Endometrial microvascular endothelial cells (primary cell): Measurements from ENCODE around the gene SDK1. TPM values are rescaled to one million over a fixed set of nuclear protein-coding genes. Genes with fewer than 3 reads are reported as not detected.

Source experiments
- in situ Hi-C: cut with HindIII; loops from 2 replicates; pipeline ENCODE4 v1.10.0; 2017; ENCODE audit warnings: low sequenced_read_pairs, low pct_unique_long_range_greater_than_20kb; ENCODE audit errors: inconsistent ontology term
- total RNA-seq: library from RNA; depleted of rRNA; stranded (reverse); fragments of >200 nt; gene quantifications from one replicate; pipeline ENCODE4 v1.2.3, GENCODE V29; 2015; ENCODE audit errors: inconsistent ontology term

SDK1 gene
- total RNA-seq, 1 donor from 2014 or later = 1.6 TPM

DNA sequence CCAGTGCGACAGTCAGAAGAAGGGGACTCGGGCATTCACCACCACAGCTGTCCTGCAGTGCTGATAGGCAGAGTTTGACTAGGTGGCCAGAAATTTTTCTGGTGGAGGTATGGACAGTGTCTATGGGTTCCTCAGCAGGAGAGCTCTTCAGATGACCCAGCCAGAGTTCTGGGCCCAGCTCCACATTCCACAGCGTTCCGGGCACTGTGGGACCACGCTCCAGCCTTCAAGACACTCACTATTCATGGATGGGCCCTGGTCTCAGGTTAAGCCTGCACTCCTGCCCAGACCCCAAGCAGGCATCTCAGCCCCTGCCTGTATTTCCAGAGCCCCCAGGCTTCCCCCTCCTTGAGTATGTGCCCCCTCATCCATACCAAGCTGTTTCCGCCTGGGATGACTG lies 884.1 kb downstream of the SDK1 start:
- in situ Hi-C loops = no loop called here

DNA sequence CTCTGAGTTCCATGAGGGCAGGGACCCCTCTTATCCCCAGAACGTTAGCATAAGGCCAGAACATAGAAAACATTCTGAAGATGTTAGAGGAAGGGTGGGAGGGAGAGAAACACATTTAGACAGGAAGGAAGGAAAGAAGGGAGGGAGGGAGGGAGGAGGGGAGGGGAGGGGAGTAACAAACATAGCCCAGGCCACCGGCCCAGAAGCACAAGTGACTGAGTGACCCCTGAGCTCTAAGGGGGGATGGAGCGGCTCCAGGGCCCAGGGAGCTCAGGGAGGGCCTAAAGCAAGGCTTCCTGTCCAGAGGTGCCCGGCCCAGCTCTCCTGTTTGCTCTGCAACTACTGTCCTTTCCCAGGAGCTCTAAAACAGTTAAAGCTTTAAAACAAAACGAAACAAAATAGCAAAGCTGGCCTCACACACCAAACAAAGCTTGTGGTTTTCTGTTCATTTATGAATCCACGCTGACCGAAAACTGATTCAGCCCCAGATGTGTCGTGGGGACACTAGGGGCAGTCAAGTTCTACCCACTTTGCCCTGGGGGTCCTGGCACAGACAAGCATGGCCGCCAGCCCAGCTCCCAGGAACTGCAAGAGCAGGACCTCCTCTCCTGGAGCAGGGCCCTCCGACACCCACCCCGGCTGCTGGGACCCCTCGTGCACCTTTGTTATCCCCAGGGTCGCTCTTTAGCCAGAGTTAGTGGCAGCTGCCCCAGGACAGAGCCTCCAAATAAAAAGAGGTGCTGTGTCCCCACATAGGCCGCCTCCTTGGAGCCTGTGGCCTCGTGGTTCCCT lies 884.9 kb downstream of the SDK1 start:
- in situ Hi-C loops = no loop called here

DNA sequence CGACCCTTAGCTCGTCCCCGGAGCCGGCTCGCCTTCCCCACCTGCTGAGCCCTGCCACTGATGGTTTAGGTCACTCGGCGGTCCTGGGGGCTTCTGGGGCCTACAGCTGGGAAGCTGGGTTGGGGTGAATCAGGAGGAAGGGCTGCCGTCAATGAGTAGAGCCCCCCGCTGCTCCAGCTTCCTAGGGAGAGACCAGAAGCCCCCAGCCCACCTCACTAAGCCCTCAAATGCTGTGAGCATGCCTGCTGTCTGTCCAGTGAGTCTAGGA lies 885.4 kb downstream of the SDK1 start:
- in situ Hi-C loops = no loop called here

DNA sequence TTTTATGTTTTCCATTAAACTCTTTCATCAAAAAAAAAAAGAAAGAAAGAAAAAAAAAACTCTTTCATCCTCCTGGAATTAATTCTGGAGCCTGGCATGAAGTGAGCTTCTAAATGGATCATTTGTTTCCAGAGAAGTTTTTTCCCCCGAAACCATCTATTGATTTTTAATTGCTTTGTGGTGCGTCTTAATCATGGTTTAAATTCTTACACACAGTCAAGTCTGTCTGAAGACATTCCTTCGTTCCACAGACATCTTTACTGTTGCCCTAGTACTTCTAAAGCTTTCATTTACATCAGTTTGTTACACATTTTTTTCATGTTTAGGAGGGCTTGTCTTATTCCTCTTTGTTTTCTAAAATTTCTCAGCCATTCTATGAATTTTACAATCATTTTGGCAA lies 887.6 kb downstream of the SDK1 start:
- in situ Hi-C loops = no loop called here

DNA sequence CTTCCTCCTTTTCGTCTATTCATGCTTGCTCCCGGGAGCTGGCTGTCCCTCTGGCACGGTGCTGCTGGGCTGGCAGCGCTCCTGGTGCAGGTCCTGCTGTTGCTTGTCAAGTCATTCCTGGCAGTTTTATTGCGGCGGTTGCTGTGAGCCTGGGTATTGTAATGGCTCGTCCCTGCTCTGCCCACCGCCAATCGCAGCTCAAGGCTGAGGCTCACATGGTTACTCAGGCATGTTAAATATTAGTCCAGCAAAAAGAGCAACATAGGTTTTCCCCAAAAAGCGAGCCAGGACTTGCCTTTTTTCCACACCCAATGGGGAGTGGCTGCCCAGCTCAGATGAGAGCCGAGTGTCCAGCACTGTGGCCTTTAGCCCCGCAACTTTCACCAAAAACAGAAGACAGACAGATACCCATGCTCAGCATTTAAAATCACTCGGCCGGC lies 888.1 kb downstream of the SDK1 start:
- in situ Hi-C loops = no loop called here

DNA sequence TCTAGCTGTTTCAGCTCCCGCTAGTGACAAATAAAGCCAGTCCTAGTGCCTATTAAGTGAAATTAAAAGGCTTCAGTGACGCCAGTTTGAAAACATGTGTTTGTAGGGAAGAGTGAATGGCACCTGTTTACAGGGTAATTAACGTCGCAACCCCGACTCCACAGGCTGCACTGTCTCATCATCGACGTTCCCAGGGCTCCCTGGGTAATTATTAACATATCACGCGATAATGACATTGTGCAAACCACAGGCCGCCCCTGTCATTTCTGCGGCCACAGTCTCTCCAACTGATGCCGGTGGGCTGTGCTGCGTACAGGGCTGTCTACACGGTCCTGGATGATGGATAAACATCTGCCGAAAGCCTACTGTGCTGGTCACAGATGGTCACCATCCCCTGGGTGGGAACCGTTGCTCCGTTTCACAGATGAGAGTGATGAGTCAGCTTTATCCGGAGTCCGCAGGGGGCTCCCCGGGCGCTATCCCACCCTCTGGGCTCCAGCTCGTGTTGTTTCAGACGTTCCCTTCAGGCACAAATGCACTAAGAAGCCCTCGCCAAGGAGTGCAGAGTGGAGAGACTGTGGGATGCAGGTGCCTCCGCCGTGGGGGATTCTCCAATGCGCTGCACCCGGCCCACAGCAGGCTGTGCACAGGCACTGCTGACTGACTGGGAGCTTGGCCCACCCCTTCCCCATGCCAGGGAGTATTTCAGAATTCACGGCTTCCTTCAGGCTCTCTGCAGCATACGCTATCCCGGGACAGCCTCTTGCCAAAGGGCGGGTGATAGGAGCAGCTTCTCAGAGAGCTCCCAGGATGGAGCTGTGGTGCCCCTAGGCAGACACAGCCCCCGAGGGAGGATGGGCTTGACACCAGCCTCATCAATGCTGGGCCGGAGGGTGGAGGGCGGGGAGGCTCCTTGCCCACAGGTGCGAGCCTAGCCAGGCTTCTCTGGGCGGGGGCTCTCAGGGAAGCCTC lies 889.2 kb downstream of the SDK1 start:
- in situ Hi-C loops = no loop called here

DNA sequence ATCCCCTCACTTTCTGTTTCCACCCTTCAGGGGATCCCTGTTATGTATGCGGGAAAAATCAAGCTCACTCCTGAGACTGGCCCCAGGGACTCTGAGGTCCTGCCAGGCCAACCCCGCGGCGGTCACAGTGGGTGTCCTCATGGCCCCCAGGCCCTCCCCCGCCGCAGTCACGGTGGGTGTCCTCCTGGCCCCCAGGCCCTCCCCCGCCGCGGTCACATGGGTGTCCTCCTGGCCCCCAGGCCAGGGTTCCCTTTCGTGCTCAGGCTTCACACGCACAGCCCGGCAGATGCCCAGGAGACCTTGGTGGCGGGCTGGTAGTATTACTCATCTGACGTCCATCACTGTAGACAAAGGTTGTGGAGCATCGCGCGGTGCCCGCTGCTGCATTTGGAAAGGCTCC lies 890.0 kb downstream of the SDK1 start:
- in situ Hi-C loops = no loop called here

DNA sequence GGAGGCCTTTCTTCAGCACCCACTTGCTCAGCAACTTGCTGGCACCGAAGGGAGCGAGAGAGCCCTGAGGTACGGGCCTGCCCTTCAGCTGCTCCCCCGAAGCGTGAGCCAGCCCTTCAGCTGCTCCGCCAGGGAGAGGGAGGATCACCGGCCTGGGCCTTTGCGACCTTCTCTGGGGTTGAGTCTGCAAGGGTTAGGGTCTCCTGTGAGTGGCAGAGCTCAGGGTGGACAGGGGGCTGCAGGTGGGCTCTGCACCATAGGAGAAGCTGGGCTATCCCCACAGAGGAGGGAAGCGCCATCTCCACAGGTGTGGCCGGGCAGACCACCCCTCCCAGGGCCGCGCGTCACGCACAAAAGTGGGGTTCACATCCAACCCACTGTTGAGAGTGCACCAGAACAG lies 890.5 kb downstream of the SDK1 start:
- in situ Hi-C loops = no loop called here

DNA sequence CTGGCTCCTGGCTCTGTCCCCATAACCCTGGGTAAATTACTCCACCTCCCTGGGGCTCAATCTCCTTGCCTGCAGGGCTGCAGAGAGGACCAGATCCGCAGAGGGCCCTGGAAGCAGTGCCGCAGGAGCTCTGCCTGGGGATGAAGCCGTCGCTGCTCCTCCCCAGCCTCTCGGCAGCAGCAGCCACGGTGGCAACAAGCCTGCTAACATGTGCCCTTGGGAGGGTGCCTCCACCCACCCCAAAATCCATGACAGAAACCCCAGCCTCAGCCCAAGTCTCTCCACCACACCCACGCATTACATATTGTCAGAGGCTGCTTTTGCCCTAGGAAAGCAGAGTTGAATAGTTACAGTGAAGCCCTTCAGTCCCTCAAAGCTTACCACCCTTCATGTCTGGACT lies 894.6 kb downstream of the SDK1 start:
- in situ Hi-C loops = no loop called here

DNA sequence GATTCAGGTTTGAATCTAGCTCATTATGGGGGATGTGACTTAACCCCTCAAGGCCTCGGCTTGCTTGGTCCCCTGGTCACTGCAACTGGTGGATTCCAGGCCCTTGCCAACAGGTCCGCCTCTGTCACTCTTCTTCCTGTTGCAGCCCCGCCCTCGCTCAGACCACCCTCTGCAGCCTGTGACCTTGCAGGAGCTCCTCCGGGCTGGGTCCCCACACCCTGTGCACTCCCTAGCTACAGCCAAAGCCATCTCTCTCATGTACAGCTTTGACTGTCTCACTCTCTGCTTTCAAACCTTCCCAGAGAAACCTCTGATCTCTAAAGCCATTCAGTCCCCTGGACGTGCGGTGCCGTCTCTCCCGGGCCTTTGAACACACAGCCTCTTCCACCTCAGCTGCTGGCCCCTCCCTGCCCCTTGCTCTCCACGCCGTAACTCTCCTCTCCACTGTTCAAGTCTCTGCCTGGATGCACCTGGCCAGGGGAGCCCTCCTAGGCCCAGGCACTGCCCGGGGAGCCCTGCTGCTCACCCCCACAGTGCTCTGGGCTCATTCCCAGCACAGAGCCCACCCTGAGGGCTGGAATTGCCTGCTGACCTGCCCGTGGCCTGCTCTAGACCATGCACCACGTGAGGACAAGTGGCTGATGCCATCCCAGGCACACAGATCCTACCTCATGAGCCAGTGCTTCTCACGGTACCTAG lies 895.2 kb downstream of the SDK1 start:
- in situ Hi-C loops = no loop called here

DNA sequence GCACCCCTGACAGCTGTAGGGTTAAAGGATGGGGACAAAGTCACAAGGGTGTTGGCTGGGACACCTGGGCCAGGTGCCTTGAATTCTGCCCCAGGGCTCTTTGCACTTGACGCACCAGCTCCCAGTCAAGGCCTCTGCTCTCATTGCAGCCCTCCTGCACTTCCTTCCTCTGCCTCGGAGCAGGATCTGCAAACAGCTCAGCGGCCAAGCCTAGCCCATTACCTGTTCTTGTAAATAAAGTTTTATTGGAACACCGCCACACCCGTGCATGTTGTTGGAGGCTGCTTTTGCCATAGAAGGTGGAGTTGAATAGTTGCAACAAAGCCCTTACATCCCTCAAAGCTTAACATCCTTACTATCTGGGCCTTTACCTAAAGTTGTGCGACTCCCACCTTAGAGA lies 897.2 kb downstream of the SDK1 start:
- in situ Hi-C loops = no loop called here

DNA sequence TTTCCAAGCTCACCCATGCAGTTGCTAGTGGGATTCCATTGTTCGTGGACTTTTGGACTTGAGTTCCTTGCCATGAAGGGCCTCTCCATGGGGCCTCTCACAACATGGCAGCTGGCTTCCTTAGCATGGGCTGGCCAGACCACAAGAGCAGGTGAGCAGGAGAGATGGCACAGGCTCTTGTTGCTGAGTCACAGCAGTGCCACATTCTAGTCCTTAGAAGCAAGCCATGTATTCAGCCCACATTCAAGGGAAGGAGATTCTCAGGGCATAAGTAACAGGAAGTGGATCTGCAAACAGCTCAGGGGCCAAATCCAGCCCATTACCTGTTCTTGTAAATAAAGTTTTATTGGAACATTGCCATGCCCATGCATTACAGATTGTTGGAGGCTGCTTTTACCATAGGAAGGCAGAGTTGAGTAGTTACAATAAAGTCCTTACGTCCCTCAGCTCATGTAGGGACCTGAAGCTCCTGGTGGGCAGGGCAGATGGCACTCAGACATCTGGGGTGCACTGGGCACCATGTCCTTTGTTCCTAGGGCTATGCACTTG lies 899.6 kb downstream of the SDK1 start:
- in situ Hi-C loops = no loop called here

DNA sequence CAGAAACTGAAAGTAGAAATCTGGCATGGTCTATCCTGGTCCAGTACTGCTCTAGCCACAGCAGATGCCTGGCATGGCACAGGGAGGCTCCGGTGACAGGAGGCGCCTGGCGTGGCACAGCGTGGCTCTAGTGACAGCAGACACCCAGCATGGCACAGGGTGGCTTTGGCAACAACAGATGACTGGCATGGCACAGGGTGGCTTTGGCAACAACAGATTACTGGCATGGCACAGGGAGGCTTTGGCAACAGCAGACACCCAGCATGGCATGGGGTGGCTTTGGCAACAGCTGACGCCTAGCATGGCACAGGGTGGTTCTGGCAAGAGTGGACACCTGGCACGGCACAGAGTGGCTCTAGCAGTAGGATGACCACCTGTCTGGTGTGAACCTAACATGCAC lies 900.5 kb downstream of the SDK1 start:
- in situ Hi-C loops = no loop called here

DNA sequence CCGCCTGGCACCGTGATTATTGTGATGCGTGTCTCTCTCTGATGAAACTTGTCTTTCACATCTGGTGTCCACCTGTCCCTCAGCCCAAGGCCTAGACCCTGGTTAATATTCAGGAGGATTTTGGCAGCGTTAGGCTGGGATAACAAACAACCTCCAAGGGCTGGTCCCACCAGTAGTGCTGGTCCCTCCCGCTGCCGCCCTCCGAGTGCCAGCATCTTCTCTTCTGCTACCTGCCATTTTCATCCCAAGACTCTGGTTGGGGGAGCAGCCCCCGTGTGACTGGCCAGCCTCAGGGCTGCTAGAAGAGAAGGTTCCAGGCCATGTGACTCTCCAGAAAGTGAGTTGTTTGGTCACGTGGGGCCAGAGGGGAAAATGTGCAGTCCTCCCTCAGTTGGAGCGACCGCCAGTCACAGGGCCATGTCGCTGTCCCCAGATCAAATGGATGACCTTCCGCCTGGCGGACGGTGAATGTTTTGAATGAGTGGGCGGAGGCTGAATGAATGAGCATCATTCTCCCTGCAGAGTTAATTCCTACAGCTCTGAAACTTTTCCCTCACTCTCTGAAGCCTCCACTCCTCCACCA lies 901.2 kb downstream of the SDK1 start:
- in situ Hi-C loops = no loop called here

DNA sequence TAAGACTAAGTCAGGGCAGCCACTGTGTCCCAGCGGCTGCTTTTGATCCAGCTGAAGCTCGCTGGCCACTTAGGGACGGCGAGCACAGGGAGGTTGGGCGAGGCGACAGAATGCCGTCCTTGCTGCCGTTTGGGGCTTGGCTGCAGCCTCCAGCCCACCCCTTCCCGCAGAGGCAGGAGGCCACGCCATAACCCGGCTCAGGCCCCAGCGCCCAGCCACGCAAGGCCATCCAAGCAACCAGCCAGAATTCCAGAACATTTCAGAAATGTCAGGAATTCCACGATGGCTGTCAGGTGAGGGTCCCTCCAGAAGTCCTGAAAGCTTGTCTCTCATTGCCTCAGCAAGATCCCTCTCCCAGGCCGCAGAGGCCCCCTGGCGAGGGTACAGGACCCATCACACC lies 901.9 kb downstream of the SDK1 start:
- in situ Hi-C loops = no loop called here

DNA sequence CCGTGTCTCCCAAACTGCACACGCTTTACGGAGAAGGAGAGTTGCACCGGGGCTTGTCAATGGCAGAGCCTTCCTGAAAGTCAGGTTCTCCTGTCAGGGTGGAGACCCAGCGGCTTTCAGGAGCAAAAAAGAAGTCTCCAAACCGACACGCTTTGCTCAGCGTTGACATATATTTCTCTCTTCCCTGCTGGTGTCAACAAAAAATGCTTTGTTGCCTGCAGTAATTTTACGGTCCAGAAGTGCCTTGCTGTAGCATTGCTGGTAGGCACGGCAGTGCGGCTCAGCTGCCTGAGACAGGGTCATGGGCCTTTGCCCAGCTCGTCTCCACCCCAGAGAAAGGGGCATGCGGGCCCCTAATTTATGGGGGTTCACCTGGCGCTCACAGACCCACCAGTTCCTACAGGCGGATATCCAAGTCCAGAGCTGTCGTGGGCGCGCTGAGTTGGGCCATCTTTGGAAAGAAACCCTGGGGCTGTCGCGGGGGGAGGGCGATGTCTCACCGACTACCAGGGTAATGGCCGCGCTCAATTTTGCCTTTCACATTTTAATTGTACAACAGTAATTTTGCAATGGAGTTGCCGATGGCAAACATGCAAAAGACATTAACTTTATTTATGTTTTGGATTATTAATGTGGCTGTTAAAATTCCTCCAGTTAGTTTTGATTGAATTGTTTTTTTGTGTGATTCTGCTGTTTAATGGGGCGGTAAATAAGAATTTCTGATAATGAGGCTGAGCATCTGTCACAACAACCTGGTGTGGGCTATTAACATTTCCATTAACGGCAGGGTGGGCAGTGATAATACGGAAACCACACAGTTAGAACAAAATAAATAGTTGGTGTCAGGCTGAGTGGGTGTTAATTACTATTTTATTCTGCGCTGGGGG lies 902.8 kb downstream of the SDK1 start:
- in situ Hi-C loops = no loop called here

DNA sequence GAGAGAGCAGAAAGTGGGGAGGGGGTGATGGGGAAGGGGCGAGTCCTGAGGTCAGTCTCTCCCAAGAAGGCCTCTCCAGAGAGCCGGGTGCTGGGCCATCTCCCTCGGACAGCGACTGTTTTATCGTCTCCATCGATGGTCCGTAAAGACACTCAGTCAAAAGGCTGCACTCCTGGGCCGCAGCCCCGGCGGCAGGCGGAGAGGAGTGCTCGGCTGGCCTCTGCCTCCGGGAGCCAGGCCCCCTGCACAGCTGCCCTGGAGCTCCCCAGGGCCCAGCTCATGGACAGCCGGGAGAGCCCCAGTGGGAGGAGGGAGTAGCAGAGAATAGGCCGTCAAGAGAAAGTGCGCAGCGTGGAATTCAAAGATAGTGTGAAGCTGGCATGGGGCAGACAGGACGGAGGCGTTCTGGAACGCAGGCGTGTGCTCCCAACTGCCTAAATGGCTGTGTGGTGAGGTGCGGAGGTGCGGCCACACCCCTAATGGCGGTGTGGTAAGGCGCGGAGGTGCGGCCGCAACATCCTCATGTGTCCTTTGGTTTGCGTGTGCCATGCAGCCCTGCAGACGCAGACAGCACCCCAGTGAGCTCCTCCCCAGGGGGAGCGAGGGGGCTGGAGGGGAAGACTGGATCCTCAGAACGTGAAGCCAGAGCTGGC lies 903.6 kb downstream of the SDK1 start:
- in situ Hi-C loops = no loop called here

DNA sequence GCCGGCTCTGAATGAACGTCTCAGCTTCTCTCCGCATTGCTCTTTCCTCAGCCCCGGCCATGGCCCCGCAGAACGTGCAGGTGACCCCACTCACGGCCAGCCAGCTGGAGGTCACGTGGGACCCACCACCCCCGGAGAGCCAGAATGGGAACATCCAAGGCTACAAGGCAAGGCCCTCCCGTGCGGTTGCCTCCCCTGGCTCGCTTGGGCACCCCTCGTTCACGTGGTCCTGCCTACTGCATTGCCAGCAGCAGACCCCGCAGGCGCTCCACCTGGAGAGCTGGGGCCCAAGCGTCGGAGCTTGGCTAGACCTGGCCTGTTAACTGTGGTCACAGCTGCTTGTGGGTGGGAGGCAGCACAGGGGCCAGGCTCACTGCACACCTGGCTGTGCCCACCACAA lies 904.8 kb downstream of the SDK1 start:
- in situ Hi-C loops = no loop called here
